RWPE1 (cell line): ENCODE measurements around the gene IL17RA.

Experiments
- CTCF ChIA-PET: fragments of 350-600 bp; sonication (Branson Sonifier 250); formaldehyde crosslinking; extraction: SDS; loops from one replicate; lab custom pipeline; 2021; lab: Yijun Ruan, JAX
- POLR2A ChIA-PET: fragments of 400-600 bp; formaldehyde crosslinking; extraction: SDS; loops from one replicate; lab custom pipeline; 2020; ENCODE audit warnings: antibody characterized with exemption; ENCODE audit not compliant: low non-redundant PET; lab: Yijun Ruan, JAX
- DNase-seq: peaks from one replicate; pipeline ENCODE4 v3.0.0; 2012; ENCODE audit warnings: low spot score
- H3K27ac ChIP-seq: fragments of 450-650 bp; 2 replicates; pipeline ENCODE4 v1.5.1; 2017
- TF ChIP-seq, protein P1 (sequence below): fragments of 450-650 bp; conservative IDR thresholded peaks from 2 replicates; pipeline ENCODE4 v1.5.1; 2017; ENCODE audit warnings: low read depth, mild to moderate bottlenecking

Gene IL17RA

DNA sequence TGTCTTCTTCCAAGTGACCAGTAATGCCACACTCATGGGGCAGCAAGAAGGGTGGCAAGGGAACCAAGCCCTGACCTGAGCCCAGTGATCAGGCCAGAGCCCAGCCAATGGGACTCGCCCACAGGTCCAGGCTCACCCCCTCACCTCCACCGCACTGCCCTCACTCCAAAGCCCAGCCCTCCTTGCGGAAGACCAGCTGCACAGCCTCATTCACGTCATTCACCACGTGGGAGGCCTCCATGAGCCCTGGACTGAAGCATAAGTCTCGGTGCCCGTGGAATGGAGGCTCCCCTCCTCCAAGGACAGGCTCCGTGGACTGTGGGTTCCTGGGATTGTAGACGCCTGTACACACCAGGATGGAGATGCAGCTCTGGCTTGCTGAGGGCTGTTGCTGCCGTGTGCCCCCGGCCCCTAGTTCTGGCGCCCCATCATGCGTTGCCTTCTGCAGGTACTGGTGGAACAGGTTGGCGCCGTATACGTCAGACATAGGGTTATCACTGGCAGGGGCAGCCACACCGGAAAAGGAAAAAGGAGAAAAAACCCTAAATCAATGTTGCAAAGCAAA is 53.1 kb downstream of the IL17RA start:
- no peak overlapping the region for H3K27ac ChIP-seq
- ChIA-PET POLR2A (no interaction called here), CTCF (no interaction called here)
- DNase-seq = no peak
- TF ChIP-seq, protein P1, sequence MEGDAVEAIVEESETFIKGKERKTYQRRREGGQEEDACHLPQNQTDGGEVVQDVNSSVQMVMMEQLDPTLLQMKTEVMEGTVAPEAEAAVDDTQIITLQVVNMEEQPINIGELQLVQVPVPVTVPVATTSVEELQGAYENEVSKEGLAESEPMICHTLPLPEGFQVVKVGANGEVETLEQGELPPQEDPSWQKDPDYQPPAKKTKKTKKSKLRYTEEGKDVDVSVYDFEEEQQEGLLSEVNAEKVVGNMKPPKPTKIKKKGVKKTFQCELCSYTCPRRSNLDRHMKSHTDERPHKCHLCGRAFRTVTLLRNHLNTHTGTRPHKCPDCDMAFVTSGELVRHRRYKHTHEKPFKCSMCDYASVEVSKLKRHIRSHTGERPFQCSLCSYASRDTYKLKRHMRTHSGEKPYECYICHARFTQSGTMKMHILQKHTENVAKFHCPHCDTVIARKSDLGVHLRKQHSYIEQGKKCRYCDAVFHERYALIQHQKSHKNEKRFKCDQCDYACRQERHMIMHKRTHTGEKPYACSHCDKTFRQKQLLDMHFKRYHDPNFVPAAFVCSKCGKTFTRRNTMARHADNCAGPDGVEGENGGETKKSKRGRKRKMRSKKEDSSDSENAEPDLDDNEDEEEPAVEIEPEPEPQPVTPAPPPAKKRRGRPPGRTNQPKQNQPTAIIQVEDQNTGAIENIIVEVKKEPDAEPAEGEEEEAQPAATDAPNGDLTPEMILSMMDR = no peak

DNA sequence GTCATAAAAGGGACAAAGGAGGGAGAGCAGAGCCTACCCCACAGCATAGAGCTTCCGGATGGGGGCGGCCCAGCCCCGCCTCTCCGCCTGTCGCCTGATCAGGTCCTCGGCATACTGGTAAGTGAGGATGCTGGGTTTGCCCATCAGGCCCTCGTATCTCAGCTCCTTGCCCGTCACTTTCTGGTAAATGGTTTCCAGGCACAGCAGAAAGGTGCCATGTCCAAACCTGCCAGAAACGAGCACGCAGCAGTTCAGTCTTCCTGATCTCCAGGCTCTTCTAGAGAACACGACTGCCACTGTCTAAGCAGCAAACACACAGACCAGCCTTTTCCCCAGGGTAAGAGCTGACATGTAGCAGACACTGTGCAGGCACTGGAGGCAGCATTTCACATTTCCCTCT is 53.7 kb downstream of the IL17RA start:
- POLR2A ChIA-PET = no interaction called here
- no peak for DNase-seq
- no peak overlapping the region for H3K27ac ChIP-seq
- TF ChIP-seq, protein P1 = no peak
- CTCF ChIA-PET = no interaction called here

DNA sequence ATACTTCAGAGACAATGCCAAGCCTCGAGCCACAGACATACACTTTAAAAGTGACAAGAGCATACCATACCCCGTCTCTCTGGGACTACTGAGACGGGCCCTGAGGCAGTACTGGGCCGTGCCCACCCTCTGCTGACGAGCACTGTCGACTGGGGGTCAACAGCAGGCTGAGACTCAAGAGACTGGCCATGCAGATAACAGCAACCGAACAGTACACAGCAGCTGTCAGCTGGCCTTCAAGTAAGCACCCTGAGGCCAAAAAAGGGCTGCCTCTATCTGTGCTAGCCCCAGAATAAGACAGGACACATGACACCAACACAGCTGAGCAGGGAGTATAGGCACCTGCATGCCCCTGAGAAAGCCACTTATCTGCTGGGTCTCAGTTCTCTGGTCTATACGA is 55.2 kb downstream of the IL17RA start:
- ChIA-PET POLR2A (no interaction called here), CTCF (interaction anchor here (0.9 kb wide), 1 partner anchor 32 kb away, joined by 3 read pairs; no protein-coding TSS in a partner anchor)
- no peak for DNase-seq

DNA sequence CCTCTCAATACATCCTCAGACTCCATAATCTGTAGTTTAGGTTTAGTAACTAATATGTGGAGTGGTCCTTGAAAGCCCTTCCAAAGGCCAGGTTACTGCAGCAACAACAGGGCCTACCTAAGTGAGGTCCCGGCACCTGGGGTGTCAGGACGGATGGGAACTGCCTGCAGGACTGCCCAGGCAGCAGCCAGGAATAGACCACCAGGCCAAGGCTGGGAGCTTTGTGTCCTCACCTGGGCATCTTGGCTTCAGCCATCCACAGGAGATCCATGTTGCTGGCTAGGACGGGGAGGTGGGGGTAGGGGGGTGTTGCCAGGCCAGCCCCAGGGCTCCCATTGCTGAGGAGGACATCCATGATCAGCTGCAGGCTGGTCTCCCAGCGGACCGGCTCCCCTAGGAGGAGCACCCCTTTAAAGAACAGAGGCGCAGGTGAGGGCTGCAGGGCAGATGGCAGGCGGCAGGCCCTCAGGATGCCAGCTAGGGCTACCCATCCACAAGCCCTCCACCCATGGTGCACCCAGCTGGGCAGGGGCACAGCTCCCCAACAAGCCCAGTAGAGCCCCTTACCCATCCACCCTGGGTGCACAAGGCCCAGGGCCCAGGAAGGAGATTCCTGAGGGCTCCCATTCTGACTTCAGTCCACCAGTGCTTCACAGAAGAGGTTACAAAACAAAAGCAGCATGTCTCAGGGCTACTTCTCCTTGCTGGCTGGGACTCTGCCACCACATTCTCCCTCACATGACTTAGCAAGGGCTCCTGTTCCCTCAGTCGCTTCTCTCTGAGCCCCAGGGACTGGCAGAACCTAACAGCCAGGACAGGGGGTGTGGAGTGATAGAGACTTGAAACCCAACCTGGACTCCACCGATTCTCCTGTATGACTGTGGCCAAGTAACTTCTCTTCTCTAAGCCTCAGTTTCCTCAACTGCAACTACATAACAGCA is 56.3 kb downstream of the IL17RA start:
- DNase-seq = no peak
- CTCF ChIA-PET = interaction anchor here (0.9 kb wide), 1 partner anchor 31 kb away, joined by 3 read pairs; no protein-coding TSS in a partner anchor
- no peak overlapping the region for H3K27ac ChIP-seq
- TF ChIP-seq, protein P1 = no peak
- POLR2A ChIA-PET = no interaction called here

More for the DNA sequence above, 55.2 kb downstream of the IL17RA start:
- TF ChIP-seq, protein P1 = no peak
- no peak overlapping the region for H3K27ac ChIP-seq

- ChIA-PET CTCF (interaction anchor here (0.9 kb wide), 1 partner anchor 13 kb away, joined by 4 read pairs; no protein-coding TSS in a partner anchor), POLR2A (no interaction called here)
These were observed 58.3 kb downstream of the IL17RA start for GRCh38 chr22:17143101-17143500.

GRCh38 chr22:17143826-17144225 is 59.0 kb downstream of the IL17RA start:
- TF ChIP-seq, protein P1 = no peak
- CTCF ChIA-PET = interaction anchor here (0.9 kb wide), 1 partner anchor 12 kb away, joined by 4 read pairs; no protein-coding TSS in a partner anchor

More at GRCh38 chr22:17143101-17143500, 58.3 kb downstream of the IL17RA start:
- no peak for DNase-seq
- 0 out of 2 replicates have a peak overlapping the region, but pooled peaks have one; percentile 2 for H3K27ac ChIP-seq
- TF ChIP-seq, protein P1 = no peak

More at GRCh38 chr22:17143826-17144225, 59.0 kb downstream of the IL17RA start:
- POLR2A ChIA-PET = no interaction called here
- no peak overlapping the region for H3K27ac ChIP-seq
- DNase-seq = no peak
